Left ventricle myocardium inferior (tissue), 1 donor: ENCODE data around the gene CTSD. TPM values are rescaled to one million over a fixed set of nuclear protein-coding genes. Genes with fewer than 3 reads are reported as not detected.

Experiments used
- DNase-seq: peaks from one replicate; pipeline ENCODE4 v3.0.0-alpha.2; 2020
- H3K27ac ChIP-seq: fragments of 200-600 bp; replicated peaks from 2 replicates; pipeline ENCODE4 v1.8.0; 2021
- H3K27me3 ChIP-seq: fragments of 200-600 bp; 2 replicates; pipeline ENCODE4 v1.8.0; 2021; ENCODE audit warnings: low read depth
- H3K36me3 ChIP-seq: fragments of 200-600 bp; 2 replicates; pipeline ENCODE4 v1.8.0; 2021
- H3K4me1 ChIP-seq: fragments of 200-600 bp; 2 replicates; pipeline ENCODE4 v1.8.0; 2021
- H3K4me3 ChIP-seq: fragments of 200-600 bp; 2 replicates; pipeline ENCODE4 v1.8.0; 2021; ENCODE audit warnings: mild to moderate bottlenecking, moderate library complexity
- H3K9me3 ChIP-seq: fragments of 200-600 bp; replicated peaks from 2 replicates; pipeline ENCODE4 v1.8.0; 2021
- intact Hi-C: fragments of 100-400 bp; cut with micrococcal nuclease; formaldehyde crosslinking; loops from one replicate; pipeline ENCODE4 v1.11.0; 2022
- total RNA-seq: library from RNA; stranded (reverse); fragmentation: NEBNext Ultra II Directional; extraction: Animal tissue kit (Norgen Biotek cat#: 25700); gene quantifications from one replicate; pipeline ENCODE4 v1.2.1, GENCODE V29; 2021
- TF ChIP-seq, protein P1 (sequence below): fragments of 200-600 bp; IDR thresholded peaks from 2 replicates; pipeline ENCODE4 v1.8.0; 2021; ENCODE audit warnings: antibody characterized with exemption, mild to moderate bottlenecking, borderline replicate concordance
- donor health status: DM: no; HTN: yes; CAD: no; lungs with severe emphysema.

CTSD gene
- total RNA-seq, 1 donor from 2014 or later = 831 TPM

GRCh38 chr11:1754376-1755150, 9.2 kb downstream of the CTSD start:
- Histone ChIP-seq H3K27me3 (peaks cover 4% of the 10 kb centered on the region), H3K27ac (peak overlapping the region; percentile 98), H3K9me3 (no peaks in the 10 kb centered on the region), H3K4me3 (no peak overlapping the region), H3K4me1 (peaks cover 98% of the 10 kb centered on the region), H3K36me3 (peaks cover 64% of the 10 kb centered on the region)
- intact Hi-C loops = no loop called here
- TF ChIP-seq, protein P1, sequence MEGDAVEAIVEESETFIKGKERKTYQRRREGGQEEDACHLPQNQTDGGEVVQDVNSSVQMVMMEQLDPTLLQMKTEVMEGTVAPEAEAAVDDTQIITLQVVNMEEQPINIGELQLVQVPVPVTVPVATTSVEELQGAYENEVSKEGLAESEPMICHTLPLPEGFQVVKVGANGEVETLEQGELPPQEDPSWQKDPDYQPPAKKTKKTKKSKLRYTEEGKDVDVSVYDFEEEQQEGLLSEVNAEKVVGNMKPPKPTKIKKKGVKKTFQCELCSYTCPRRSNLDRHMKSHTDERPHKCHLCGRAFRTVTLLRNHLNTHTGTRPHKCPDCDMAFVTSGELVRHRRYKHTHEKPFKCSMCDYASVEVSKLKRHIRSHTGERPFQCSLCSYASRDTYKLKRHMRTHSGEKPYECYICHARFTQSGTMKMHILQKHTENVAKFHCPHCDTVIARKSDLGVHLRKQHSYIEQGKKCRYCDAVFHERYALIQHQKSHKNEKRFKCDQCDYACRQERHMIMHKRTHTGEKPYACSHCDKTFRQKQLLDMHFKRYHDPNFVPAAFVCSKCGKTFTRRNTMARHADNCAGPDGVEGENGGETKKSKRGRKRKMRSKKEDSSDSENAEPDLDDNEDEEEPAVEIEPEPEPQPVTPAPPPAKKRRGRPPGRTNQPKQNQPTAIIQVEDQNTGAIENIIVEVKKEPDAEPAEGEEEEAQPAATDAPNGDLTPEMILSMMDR = no peak
- DNase-seq = no peak

- peaks cover 10% of the 10 kb centered on the region for H3K27me3 ChIP-seq
- H3K36me3 ChIP-seq = peaks cover 57% of the 10 kb centered on the region
- intact Hi-C loops = no loop called here
- H3K27ac ChIP-seq = peak overlapping the region; percentile 38
- DNase-seq = no peak
- no peak overlapping the region for H3K4me3 ChIP-seq
- no peaks in the 10 kb centered on the region for H3K9me3 ChIP-seq
- TF ChIP-seq, protein P1 = no peak
- H3K4me1 ChIP-seq = peaks cover 98% of the 10 kb centered on the region
Measured at GRCh38 chr11:1753929-1754305, 9.8 kb downstream of the CTSD start.

DNA sequence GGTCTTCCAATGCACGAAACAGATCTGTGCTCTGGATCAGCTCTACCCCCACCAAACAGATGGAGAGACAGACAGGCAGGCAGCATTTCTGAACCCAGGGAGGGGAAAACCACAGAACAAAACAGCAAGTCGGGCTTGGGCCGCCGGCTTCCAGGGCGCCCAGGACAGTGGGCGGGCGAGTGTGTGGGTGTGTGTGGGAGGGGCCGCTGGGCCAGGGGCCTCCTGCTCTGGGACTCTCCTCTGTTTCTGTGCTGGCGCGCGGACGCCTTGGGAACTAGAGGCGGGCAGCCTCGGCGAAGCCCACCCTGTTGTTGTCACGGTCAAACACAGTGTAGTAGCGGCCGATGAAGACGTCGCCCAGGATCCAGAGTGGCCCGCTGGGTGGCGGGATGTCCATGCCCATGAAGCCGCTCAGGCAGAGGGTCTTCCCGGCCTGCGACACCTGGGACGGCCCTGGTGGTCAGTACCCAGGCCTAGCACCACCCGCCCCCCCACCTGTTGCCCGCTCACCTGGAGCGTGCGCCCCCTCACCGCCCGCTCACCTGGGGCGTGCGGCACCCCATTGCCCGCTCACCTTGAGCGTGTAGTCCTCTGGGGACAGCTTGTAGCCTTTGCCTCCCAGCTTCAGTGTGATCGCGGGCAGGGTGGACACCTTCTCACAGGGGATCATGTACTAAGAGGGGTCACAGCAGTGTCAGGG, 10.3 kb downstream of the CTSD start:
- TF ChIP-seq, protein P1 = no peak
- DNase-seq = no peak
- peaks cover 98% of the 10 kb centered on the region for H3K4me1 ChIP-seq
- H3K36me3 ChIP-seq = peaks cover 52% of the 10 kb centered on the region
- H3K27me3 ChIP-seq = peaks cover 15% of the 10 kb centered on the region
- no peaks in the 10 kb centered on the region for H3K9me3 ChIP-seq
- intact Hi-C loops = no loop called here
- peak overlapping the region; percentile 85 for H3K27ac ChIP-seq
- no peak overlapping the region for H3K4me3 ChIP-seq

DNA sequence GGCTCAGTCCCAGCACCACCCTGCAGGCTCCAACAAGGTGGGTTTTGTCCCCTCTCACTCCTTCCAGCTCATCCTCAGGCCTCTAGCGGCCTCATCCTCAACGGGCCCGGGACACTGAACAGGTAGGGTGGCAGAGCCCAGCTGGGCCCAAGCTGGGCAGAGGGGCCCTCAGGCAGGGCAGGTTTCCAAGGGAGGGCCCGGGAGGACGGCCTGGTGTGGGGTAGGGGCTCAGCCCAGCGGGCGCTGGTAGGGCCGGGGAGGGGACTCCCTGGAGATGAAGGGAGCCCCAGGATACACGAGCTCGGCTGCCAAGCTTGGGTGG, 10.9 kb downstream of the CTSD start:
- Histone ChIP-seq H3K36me3 (peaks cover 47% of the 10 kb centered on the region), H3K4me1 (peaks cover 98% of the 10 kb centered on the region), H3K27me3 (peaks cover 20% of the 10 kb centered on the region), H3K9me3 (no peaks in the 10 kb centered on the region), H3K4me3 (no peak overlapping the region), H3K27ac (peak overlapping the region; percentile 85)
- TF ChIP-seq, protein P1 = no peak
- intact Hi-C loops = no loop called here
- no peak for DNase-seq

GRCh38 chr11:1751999-1752906, 11.5 kb downstream of the CTSD start:
- TF ChIP-seq, protein P1 = no peak
- Histone ChIP-seq H3K4me1 (peaks cover 94% of the 10 kb centered on the region), H3K4me3 (no peak overlapping the region), H3K9me3 (no peaks in the 10 kb centered on the region), H3K36me3 (peaks cover 42% of the 10 kb centered on the region), H3K27me3 (peaks cover 21% of the 10 kb centered on the region), H3K27ac (peak overlapping the region; percentile 85)
- intact Hi-C loops = no loop called here
- no peak for DNase-seq
